ENCODE results near the gene GIPC1.

DNA sequence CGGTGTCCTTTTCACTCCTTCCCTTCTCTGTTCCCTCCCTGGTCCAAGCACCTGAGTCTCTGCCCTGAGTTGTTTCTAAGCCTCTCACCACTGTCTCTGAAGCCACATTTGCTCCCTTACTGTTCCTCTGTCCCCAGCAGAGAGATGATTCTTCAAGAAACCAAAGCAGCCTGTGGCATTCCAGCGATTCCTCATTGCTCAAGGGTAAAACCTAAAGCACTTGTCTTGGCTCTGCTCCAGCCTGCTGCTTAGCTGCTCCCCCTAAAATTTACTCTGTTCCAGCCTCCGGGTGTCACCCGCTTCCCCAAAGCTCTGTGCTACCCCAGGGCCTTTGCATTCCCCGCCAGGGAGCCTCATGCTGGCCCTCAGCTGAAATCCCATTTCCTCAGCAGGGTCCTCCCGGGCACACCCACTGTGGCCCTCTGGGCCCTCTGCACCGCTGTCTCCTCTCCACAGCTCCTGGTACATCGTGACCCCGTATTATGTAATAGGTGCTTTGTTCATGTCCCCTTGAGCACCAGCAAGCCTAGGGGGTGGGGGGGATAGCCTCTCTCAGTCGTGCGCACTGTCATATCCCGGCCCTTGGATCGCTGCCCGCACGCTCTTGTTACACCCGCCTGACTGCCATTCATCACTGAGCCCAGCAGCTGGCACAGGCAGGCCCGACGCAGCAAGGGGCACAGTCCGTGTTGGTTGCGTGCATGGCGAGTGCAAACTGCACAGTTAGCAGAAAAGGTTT is 49.2 kb upstream of the GIPC1 start:
- TF ChIP-seq CTCF (IDR thresholded peaks at IDR 0.05): no peak
- TF ChIP-seq EP300 (IDR thresholded peaks at IDR 0.05): no peak

Data from tibial nerve (tissue), 4 donors.